GM18502 (cell line): Measurements from ENCODE around the gene STC2.
"Not testable (repeated sequence)": the region's sequence is repeated elsewhere in the genome, so short reads cannot be mapped to it uniquely, and the experiment has no call there.

Experiments
- ATAC-seq: cut with Tn5 transposase; IDR thresholded peaks from one replicate; pipeline ENCODE4 v1.9.1; 2021; ENCODE audit warnings: mild to moderate bottlenecking; ENCODE audit not compliant: unreplicated experiment, poor library complexity

STC2 gene

GRCh38 chr5:173298213-173298926 lies 29.8 kb downstream of the STC2 start:
- no peak for ATAC-seq

- no peak for ATAC-seq
Observed at GRCh38 chr5:173297813-173298212, 30.4 kb downstream of the STC2 start.

- no peak for ATAC-seq
Observed at GRCh38 chr5:173296737-173297676, 31.2 kb downstream of the STC2 start.

- ATAC-seq = no peak
Observed at GRCh38 chr5:173295796-173296195, 32.4 kb downstream of the STC2 start.

- no peak for ATAC-seq
Observed at GRCh38 chr5:173294673-173295320, 33.4 kb downstream of the STC2 start.

GRCh38 chr5:173293817-173294672 lies 34.2 kb downstream of the STC2 start:
- ATAC-seq = peak; percentile 74

GRCh38 chr5:173291722-173292658 lies 36.2 kb downstream of the STC2 start:
- ATAC-seq = no peak

GRCh38 chr5:173290477-173291131 lies 37.6 kb downstream of the STC2 start:
- no peak for ATAC-seq

GRCh38 chr5:173289372-173289771 lies 38.8 kb downstream of the STC2 start:
- ATAC-seq = no peak

- no peak for ATAC-seq
Observed at GRCh38 chr5:173288632-173289031, 39.6 kb downstream of the STC2 start.

- ATAC-seq = no peak
Observed at GRCh38 chr5:173287086-173287485, 41.1 kb downstream of the STC2 start.

- not testable (repeated sequence) for ATAC-seq
Observed at GRCh38 chr5:173284343-173284958, 43.8 kb downstream of the STC2 start.

- peak; percentile 87 for ATAC-seq
Observed at GRCh38 chr5:173283318-173284288, 44.6 kb downstream of the STC2 start.

GRCh38 chr5:173282916-173283315 lies 45.3 kb downstream of the STC2 start:
- ATAC-seq = no peak

- ATAC-seq = no peak
Observed at GRCh38 chr5:173281910-173282309, 46.3 kb downstream of the STC2 start.

- no peak for ATAC-seq
Observed at GRCh38 chr5:173279166-173279565, 49.0 kb downstream of the STC2 start.

- no peak for ATAC-seq
Observed at GRCh38 chr5:173278641-173279040, 49.6 kb downstream of the STC2 start.
